ENCODE data around the gene HNRNPH3.

DNA sequence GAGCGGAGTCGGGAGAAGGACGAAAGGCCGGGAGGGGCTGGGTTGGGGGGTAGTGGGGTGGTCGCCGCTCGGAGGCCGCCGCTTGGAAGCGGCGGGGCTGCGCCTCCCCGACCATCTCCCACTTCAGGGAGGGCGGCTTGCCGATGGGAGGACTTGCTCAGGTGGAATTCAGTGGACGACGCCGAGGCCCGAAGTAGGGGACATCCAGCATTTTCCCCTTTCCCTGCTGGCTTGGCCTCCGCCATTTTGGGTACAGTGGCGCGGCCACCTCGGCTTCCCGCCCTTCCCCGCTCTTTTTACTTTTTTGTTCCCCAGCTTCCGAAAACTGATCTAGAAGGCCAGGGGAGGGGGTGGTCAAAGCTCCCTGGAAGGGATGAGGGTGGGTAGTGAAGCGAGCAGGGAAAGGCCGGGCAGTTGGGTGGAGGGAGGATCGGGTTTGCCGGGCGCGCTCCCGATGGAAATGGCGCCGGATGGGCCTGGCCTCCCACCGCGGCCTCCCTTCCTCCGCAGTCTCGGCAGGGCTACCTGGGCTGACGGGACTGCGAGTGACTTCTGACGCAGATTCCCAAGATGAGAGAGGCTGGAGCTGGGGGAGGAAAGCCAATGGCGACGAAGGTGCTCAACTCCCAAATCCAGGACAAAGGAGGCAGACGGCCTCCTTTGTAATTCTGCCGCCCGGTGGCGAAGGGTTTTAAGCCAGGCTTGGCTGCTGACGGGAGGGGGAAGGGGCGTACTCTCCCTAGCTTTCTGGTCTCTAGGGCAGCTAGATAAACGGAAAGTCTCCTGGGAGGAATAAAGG lies 594 bp downstream of the HNRNPH3 start, which contains the start of gene PBLD:
- TF ChIP-seq POLR2AphosphoS5 (IDR thresholded peaks at IDR 0.05; ENCODE audit: low read depth) (peak; percentile 58), EZH2 (IDR thresholded peaks at IDR 0.05; ENCODE audit: low read depth, unreplicated experiment) (no peak), EZH2phosphoT487 (IDR thresholded peaks at IDR 0.05; ENCODE audit: unreplicated experiment) (no peak), STAT1 (IDR thresholded peaks at IDR 0.05; ENCODE audit: unreplicated experiment) (no peak), CREB1 (CRISPR knock-in tag; IDR thresholded peaks at IDR 0.05; ENCODE audit: low read depth) (peak; percentile 63), ZNF331 (CRISPR knock-in tag; IDR thresholded peaks at IDR 0.05; ENCODE audit: low read depth) (no peak), JUNB (IDR thresholded peaks at IDR 0.05; ENCODE audit: unreplicated experiment) (no peak), ZNF114 (CRISPR knock-in tag; IDR thresholded peaks at IDR 0.05) (no peak), NANOG (IDR thresholded peaks at IDR 0.05; ENCODE audit: borderline replicate concordance) (no peak)
- TF ChIP-seq, protein P1, sequence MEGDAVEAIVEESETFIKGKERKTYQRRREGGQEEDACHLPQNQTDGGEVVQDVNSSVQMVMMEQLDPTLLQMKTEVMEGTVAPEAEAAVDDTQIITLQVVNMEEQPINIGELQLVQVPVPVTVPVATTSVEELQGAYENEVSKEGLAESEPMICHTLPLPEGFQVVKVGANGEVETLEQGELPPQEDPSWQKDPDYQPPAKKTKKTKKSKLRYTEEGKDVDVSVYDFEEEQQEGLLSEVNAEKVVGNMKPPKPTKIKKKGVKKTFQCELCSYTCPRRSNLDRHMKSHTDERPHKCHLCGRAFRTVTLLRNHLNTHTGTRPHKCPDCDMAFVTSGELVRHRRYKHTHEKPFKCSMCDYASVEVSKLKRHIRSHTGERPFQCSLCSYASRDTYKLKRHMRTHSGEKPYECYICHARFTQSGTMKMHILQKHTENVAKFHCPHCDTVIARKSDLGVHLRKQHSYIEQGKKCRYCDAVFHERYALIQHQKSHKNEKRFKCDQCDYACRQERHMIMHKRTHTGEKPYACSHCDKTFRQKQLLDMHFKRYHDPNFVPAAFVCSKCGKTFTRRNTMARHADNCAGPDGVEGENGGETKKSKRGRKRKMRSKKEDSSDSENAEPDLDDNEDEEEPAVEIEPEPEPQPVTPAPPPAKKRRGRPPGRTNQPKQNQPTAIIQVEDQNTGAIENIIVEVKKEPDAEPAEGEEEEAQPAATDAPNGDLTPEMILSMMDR (conservative IDR thresholded peaks at IDR 0.05; ENCODE audit: low read depth in 2 of 2) = peak; percentile 19 to 45; a peak in 2 of 4 replicates
- TF ChIP-seq, protein P2, sequence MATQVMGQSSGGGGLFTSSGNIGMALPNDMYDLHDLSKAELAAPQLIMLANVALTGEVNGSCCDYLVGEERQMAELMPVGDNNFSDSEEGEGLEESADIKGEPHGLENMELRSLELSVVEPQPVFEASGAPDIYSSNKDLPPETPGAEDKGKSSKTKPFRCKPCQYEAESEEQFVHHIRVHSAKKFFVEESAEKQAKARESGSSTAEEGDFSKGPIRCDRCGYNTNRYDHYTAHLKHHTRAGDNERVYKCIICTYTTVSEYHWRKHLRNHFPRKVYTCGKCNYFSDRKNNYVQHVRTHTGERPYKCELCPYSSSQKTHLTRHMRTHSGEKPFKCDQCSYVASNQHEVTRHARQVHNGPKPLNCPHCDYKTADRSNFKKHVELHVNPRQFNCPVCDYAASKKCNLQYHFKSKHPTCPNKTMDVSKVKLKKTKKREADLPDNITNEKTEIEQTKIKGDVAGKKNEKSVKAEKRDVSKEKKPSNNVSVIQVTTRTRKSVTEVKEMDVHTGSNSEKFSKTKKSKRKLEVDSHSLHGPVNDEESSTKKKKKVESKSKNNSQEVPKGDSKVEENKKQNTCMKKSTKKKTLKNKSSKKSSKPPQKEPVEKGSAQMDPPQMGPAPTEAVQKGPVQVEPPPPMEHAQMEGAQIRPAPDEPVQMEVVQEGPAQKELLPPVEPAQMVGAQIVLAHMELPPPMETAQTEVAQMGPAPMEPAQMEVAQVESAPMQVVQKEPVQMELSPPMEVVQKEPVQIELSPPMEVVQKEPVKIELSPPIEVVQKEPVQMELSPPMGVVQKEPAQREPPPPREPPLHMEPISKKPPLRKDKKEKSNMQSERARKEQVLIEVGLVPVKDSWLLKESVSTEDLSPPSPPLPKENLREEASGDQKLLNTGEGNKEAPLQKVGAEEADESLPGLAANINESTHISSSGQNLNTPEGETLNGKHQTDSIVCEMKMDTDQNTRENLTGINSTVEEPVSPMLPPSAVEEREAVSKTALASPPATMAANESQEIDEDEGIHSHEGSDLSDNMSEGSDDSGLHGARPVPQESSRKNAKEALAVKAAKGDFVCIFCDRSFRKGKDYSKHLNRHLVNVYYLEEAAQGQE (IDR thresholded peaks at IDR 0.05; ENCODE audit: unreplicated experiment) = peak; percentile 13
- TF ChIP-seq, protein P3, sequence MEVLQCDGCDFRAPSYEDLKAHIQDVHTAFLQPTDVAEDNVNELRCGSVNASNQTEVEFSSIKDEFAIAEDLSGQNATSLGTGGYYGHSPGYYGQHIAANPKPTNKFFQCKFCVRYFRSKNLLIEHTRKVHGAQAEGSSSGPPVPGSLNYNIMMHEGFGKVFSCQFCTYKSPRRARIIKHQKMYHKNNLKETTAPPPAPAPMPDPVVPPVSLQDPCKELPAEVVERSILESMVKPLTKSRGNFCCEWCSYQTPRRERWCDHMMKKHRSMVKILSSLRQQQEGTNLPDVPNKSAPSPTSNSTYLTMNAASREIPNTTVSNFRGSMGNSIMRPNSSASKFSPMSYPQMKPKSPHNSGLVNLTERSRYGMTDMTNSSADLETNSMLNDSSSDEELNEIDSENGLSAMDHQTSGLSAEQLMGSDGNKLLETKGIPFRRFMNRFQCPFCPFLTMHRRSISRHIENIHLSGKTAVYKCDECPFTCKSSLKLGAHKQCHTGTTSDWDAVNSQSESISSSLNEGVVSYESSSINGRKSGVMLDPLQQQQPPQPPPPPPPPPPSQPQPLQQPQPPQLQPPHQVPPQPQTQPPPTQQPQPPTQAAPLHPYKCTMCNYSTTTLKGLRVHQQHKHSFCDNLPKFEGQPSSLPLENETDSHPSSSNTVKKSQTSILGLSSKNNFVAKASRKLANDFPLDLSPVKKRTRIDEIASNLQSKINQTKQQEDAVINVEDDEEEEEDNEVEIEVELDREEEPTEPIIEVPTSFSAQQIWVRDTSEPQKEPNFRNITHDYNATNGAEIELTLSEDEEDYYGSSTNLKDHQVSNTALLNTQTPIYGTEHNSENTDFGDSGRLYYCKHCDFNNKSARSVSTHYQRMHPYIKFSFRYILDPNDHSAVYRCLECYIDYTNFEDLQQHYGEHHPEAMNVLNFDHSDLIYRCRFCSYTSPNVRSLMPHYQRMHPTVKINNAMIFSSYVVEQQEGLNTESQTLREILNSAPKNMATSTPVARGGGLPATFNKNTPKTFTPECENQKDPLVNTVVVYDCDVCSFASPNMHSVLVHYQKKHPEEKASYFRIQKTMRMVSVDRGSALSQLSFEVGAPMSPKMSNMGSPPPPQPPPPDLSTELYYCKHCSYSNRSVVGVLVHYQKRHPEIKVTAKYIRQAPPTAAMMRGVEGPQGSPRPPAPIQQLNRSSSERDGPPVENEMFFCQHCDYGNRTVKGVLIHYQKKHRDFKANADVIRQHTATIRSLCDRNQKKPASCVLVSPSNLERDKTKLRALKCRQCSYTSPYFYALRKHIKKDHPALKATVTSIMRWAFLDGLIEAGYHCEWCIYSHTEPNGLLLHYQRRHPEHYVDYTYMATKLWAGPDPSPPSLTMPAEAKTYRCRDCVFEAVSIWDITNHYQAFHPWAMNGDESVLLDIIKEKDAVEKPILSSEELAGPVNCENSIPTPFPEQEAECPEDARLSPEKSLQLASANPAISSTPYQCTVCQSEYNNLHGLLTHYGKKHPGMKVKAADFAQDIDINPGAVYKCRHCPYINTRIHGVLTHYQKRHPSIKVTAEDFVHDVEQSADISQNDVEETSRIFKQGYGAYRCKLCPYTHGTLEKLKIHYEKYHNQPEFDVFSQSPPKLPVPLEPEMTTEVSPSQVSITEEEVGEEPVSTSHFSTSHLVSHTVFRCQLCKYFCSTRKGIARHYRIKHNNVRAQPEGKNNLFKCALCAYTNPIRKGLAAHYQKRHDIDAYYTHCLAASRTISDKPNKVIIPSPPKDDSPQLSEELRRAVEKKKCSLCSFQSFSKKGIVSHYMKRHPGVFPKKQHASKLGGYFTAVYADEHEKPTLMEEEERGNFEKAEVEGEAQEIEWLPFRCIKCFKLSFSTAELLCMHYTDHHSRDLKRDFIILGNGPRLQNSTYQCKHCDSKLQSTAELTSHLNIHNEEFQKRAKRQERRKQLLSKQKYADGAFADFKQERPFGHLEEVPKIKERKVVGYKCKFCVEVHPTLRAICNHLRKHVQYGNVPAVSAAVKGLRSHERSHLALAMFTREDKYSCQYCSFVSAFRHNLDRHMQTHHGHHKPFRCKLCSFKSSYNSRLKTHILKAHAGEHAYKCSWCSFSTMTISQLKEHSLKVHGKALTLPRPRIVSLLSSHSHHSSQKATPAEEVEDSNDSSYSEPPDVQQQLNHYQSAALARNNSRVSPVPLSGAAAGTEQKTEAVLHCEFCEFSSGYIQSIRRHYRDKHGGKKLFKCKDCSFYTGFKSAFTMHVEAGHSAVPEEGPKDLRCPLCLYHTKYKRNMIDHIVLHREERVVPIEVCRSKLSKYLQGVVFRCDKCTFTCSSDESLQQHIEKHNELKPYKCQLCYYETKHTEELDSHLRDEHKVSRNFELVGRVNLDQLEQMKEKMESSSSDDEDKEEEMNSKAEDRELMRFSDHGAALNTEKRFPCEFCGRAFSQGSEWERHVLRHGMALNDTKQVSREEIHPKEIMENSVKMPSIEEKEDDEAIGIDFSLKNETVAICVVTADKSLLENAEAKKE (CRISPR knock-in tag; IDR thresholded peaks at IDR 0.05) = no peak
- TF ChIP-seq, protein P4, sequence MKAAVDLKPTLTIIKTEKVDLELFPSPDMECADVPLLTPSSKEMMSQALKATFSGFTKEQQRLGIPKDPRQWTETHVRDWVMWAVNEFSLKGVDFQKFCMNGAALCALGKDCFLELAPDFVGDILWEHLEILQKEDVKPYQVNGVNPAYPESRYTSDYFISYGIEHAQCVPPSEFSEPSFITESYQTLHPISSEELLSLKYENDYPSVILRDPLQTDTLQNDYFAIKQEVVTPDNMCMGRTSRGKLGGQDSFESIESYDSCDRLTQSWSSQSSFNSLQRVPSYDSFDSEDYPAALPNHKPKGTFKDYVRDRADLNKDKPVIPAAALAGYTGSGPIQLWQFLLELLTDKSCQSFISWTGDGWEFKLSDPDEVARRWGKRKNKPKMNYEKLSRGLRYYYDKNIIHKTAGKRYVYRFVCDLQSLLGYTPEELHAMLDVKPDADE (IDR thresholded peaks at IDR 0.05) = no peak

Measured in GM23338 (cell line).